Measurements from ENCODE around the gene MLH3.
"Not testable (repeated sequence)": the region's sequence is repeated elsewhere in the genome, so short reads cannot be mapped to it uniquely, and the experiment has no call there.

Gene MLH3

DNA sequence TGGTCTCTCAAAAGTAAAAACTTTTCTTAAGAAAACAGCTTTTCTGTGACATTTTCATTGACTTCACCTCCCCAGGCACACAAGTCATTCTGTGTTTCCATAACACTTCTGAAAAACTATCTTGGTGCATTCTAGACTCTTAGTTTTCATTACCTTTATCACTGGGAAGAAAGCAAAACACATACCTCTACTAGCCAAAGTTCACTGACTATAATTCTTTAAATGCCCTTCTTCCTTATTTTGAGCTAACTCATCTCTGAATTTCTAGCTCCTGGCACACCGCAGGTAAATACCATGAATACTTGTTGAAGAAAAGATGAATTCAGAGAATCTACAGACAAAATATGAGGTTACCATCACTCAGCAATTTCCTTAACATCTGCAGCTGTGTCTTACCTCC, 21.1 kb downstream of the MLH3 start:
- no peak for DNase-seq (ENCODE audit: low read depth in 2 of 3, low spot score in 2 of 3)

DNA sequence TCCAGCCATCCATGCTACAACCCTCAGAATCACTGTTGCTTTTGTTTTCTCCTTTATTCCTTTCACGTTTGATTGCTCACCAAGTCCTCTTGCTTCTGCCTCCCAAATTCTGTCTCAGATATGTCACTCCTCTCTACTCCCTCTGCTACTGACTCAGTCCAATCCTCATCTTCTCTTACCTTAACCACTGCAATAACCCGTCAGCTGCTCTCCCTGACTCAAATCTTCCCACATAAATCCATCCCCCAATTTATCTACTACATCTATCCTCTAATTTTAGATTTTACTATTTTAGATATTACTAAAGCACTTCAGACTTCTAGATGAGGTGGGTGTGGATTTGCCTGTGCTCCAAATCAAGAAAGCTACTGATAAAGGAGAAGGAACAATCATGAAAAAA, 25.4 kb downstream of the MLH3 start:
- no peak for DNase-seq (ENCODE audit: low read depth in 2 of 3, low spot score in 2 of 3)

DNA sequence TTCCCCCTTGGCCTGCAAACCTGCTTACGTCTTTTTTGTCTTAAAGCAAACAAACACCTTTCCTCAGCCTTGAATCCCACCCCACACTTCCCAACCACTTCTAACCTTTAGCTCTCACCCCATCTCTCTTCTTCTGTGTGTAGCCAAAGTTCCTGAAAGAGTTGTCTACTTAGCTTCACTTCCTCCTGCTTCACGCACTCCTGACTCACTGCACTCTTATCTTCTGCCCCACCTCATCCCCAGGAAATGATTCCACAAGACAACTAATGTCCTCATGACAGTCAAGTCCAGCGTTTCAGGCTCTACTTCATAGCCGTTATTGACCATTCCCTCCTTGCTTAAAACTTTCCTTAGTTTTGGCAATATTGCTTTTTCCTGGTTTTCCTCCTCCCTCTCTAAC, 26.2 kb downstream of the MLH3 start:
- DNase-seq (ENCODE audit: low read depth in 2 of 3, low spot score in 2 of 3), result no peak

DNA sequence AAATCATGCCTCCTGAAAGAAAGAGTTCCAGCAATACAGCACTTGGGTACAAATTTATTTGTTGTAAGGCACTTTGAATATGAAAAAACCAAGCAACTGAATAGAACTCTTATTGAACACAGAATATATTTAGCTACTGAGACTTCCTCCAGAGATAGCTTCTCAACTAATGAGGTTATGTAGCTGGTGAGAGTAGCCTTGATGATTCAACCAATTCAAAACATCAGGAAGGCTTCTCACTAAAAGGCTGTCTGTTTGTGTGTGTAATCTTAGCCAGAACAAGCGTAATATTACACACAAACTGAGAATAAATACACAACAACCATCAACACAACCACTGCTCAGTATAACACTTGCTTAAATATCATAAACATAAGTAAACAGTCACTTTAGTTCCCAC, 28.2 kb downstream of the MLH3 start:
- DNase-seq (ENCODE audit: low read depth in 2 of 3, low spot score in 2 of 3), result no peak

DNA sequence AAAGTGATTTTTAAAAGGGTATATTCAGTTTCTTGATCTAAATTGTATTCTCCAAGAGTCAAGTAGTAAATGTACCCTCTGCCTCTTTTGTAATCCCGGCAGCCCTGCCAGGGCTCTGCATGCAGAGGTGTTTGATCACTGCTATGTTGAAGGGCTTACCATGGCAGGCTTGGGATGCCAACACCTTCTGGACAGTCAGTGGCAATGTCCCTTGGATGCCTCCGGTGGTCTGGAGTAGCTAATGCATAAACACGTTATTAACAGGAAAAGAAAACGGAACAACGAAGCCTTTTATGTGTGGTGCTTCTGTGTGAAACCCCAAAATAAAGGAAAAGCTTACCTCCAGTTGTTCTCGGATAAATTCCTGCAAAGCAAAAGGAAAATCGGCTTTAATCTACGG, 28.6 kb downstream of the MLH3 start:
- no peak for DNase-seq (ENCODE audit: low read depth in 2 of 3, low spot score in 2 of 3)

DNA sequence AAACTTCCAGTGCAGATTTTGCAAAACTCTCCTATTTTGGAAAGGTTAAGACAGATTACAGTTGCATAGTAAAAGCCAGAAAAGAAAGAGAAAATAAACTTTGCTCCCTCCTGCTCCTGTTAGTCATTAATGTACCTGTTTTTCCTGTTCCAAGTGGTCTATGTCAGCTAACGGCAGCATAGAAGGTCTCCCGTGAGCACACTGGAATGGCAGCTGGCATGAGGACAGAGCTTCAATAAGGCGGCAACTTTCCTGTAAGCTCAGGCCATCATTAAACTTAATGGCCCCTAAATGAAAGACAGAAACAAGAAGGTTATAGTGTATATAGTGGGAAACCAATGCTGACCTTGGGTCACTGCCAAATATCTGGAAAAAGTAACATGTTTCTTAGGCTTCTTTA, 32.6 kb downstream of the MLH3 start:
- DNase-seq (ENCODE audit: low read depth in 2 of 3, low spot score in 2 of 3), result no peak

DNA sequence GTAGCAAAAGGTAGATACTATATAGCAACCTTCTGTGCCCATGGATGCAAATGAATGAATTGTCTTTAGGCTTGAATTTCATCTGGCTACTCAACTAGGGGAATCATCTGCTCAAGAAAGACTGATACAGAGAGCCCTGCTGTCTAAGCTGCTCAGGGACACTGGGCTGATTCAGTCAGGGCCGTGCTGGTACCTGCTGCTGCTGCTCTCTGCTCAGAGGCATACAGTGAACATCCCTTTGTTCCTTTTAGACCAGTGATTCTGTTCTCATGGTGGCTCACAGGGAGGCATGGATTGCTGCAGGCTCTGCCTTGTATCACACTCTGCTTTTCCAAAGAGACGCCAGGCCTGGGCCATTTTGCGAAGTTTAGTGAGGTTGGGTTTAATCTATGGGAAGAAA, 34.5 kb downstream of the MLH3 start:
- DNase-seq (ENCODE audit: low read depth in 2 of 3, low spot score in 2 of 3), result no peak

DNA sequence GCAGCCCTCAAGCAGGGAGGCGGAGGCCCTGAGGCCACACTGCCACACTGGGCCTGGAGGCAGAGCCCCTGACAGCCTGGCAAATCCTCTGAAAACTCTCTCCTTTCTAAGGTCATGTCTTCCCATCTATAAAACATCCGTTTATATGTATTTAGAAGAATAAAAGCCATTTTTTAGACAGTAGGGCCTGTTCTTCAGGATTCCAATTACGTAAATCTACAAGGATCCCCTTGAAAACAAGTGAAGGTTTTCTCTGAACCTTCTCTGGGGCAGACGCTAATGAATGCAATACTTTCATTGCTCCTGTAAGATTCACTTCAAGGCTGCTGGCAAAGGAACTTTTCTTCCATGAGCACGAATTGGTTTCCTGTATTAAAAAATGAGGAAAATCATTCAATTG, 35.8 kb downstream of the MLH3 start:
- DNase-seq (ENCODE audit: low read depth in 2 of 3, low spot score in 2 of 3), result no peak

DNA sequence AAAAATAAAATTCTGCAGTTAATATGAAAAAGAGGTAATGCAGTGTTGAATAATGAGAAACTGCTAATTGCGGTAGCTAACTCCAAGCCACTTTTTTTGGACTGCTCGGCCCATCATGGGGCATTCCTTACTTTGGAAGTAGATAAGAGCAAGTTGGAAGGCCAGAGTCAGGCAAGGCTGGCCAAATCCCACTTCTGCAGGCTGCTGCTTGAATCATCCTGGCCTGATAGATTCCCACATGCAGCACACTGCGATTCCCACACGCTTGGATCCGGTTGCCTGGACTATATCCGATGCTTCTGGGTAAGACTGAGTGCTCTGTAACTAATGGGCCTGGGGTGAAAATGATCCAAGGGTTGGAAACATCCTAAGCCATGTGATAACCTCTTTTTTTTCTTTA, 38.0 kb downstream of the MLH3 start:
- DNase-seq (ENCODE audit: low read depth in 2 of 3, low spot score in 2 of 3), result no peak

DNA sequence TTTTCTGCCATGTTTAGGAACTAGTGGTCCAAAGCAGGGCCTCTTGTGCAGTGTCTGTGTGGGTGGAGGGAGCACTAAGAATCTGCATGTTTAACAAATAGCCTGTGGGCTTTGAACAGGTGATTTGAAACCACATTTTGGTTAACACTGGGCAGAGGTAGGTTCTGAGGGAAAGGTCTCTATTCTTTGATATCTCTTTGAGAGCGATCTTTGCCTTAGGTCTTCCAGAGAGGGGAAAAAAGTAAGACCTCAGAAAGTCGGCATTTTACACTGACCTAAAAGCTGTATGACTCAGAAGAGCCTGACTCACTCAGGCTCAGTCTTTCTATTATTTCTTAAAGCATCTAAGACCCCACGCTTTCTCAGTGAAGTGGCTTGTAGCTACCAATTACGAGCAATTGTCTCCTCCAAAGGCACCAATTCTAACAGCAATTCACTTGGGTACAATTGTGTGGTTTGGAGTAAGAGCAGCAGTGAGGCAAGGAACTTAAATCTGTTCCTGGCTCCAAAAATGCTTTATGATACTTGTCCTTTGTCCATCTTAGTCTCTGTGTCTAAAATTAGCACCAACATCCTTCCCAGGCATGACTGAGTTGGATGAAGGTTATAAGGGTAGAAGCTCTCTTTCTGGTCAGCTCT, 39.8 kb downstream of the MLH3 start:
- no peak for DNase-seq (ENCODE audit: low read depth in 2 of 3, low spot score in 2 of 3)

DNA sequence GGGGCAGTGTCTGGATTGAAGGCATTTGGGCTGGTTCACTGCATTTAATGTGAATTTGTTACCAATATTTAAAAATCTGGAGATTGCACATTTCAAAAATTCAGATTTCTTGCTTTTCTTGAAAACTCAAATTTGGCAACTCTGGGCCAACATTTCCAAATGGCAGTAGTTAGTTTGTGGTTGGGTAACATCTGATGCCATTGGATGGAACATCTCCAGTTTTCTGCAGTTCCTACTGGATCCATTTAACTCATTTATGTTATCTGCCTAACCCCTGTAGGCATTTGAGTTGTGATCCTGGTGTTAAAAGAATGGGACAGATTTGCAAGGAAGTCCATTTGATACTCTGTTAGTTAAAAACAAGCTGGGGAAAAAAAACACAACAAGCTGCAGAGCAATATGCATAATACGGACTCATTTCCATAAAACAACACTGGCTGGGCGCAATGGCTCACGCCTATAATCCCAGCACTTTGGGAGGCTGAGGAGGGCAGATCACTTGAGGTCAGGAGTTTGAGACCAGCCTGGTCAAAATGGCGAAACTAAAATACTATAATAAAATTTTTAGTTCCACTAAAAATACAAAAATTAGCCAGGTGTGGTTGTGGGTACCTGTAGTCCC, 40.7 kb downstream of the MLH3 start:
- no peak for DNase-seq (ENCODE audit: low read depth in 2 of 3, low spot score in 2 of 3)

DNA sequence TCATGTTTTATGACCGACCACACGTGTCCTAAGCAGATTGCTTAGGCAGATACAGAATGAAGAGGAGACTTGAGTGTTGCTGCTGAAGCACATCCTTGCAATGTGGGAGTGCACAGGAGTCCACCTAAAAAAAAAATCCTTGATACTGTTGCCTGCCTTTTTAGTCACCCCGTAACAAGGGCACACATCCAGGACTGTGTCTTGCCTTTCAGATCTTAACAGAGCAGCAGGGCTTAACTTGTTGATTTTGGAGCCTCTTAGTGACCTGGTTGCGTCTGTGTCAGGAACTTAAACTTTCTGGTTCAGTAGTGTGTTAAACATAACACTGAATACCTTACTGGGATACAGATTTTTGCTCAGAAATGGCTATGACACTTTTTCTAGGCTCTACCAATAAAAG, 42.1 kb downstream of the MLH3 start:
- DNase-seq (ENCODE audit: low read depth in 2 of 3, low spot score in 2 of 3), result no peak

DNA sequence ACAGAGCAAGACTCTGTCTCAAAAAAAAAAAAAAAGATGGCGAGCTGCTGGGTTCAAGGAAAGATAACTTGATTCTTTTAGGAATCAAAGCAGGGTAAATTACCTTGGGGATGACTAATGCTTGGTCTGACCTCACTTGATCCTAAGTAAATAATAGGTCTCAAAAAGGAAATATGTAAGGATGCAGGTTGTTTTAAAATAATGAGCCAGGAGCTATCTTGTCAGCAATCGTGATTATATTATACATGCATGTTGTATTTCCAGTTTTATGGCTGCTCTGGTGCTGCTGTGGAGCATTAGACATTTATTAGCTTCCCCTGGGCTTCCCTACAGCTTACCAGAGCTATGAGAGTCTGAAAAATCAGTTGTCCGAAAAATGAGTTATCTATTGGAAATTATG, 45.9 kb downstream of the MLH3 start:
- no peak for DNase-seq (ENCODE audit: low read depth in 2 of 3, low spot score in 2 of 3)

DNA sequence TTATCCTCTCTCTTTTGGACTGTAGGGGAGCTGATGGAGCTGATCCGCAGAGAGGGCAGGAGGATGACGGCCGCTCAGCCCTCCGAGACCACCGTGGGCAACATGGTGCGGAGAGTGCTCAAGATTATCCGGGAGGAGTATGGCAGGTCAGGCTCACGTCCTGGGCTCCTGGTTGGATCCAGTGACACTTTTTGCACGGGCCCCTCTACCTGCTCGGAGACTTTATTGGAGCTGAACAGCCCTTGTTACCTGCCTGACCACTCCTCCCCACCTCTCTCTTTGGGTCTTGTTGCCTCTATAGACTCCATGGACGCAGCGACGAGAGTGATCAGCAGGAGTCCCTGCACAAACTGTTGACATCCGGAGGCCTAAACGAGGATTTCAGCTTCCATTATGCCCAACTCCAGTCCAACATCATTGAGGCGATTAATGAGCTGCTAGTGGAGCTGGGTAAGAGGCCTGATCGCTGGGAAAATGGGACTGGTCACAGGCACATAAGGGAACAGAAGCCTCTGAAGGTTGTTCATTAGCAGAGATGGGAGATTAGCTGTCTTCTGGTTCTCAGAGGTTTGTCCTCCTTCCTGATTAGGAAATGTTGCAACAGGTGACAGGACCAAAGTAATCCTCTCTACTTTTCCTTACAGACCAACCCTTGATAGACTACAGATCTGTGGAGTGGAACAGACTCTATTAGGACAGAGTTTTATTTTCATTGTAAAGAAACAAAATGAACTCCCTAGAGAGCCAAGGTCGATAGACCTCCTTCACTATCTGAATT, 47.8 kb downstream of the MLH3 start:
- DNase-seq (ENCODE audit: low read depth in 2 of 3, low spot score in 2 of 3), result no peak

DNA sequence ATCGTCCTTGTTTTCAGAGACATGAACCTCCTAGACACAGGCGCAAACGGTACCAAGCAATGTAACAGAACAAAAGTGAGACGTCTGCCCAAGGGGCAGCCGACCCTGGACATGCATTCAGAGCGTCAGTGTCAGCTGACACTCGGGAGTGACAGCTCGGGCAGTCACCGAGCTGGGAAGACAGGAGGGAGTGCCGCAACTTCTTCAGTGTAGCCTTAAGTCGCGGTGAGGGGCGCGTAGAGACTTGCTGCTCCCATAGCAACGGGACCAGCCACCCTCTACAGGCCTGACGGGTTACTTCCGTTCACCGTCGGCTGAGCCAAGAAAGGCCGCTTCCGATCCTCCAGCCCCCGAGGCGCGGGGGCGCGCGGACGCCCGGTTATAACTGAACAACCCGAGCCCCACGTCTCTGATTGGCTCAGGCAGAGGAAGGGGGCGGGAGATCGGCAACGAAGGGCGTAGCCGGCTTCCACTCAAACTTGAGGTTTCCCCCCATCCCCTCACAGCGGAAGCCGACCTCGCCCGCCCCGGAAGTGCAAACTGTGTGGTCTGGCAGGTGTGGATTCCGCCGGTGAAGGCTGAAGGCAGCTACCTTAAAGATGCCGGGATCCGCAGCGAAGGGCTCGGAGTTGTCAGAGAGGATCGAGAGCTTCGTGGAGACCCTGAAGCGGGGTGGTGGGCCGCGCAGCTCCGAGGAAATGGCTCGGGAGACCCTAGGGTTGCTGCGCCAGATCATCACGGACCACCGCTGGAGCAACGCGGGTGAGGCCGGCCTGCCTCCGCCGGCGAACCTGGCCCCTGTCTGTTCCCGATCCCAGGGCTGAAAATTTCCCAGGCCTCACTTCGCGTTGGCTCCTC, 48.6 kb downstream of the MLH3 start, which contains the start of gene EIF2B2:
TSS of gene EIF2B2 (plus strand) at position 530 of the 858 bp plus-strand sequence. CDS start at position 600, 70 bp downstream.
- peak; percentile 95 to 96 (median 96) for DNase-seq (ENCODE audit: low read depth in 2 of 3, low spot score in 2 of 3)

DNA sequence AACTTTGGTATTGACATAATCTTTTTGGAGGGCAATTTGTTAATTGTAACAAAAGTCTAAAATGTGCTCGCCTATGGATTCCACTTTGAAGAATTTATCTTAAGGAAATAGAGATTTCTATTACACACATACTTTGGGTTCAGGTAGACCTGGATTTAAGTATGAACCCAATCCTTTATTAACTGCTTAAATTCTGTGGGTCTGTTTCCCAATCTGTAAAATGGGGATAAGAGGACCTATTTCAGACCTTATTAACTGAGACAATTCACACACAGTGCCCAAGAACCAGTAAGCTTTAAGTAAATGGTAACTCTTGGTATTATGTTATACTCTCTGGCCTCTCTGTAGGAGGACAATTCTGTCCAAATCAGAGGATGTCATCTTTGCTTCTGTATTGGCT, 49.4 kb downstream of the MLH3 start:
- no peak for DNase-seq (ENCODE audit: low read depth in 2 of 3, low spot score in 2 of 3)

DNA sequence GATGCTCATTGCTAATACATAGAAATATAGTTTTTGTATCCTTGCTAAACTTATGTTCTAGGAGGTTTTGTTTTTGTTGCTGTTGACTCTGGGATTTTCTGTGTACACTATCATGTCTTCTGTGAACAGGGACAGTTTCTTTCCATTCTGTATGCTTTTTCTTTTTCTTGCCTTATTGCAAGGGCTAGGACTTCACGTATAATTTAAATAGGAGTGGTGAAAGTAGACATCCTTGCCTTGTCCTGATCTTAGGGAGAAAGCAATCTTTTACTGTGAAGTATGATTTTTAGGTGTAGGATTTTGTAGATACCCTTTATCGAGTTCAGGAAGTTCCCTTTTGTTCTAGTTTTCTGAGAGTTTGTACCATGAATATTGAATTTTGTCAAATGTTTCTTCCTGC, 50.0 kb downstream of the MLH3 start:
- no peak for DNase-seq (ENCODE audit: low read depth in 2 of 3, low spot score in 2 of 3)

DNA sequence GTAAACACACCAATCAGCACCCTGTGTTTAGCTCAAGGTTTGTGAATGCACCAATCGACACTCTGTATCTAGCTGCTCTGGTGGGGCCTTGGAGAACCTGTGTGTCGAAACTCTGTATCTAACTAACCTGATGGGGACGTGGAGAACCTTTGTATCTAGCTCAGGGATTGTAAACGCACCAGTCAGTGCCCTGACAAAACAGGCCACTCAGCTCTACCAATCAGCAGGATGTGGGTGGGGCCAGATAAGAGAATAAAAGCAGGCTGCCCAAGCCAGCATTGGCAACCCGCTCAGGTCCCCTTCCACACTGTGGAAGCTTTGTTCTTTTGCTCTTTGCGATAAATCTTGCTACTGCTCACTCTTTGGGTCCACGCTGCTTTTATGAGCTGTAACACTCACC, 55.5 kb downstream of the MLH3 start:
- not testable (repeated sequence) for DNase-seq (ENCODE audit: low read depth in 2 of 3, low spot score in 2 of 3)

DNA sequence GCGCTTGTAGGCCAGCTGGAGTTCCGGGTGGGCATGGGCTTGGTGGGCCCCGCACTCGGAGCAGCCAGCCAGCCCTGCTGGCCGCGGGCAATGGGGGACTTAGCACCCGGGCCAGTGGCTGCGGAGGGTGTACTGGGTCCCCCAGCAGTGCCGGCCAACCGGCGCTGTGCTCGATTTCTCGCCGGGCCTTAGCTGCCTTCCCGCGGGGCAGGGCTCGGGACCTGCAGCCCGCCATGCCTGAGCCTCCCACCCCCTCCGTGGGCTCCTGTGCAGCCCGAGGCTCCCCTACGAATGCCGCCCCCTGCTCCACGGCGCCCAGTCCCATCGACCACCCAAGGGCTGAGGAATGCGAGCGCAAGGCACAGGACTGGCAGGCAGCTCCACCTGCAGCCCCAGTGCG, 57.1 kb downstream of the MLH3 start:
- DNase-seq (ENCODE audit: low read depth in 2 of 3, low spot score in 2 of 3), result not testable (repeated sequence)

DNA sequence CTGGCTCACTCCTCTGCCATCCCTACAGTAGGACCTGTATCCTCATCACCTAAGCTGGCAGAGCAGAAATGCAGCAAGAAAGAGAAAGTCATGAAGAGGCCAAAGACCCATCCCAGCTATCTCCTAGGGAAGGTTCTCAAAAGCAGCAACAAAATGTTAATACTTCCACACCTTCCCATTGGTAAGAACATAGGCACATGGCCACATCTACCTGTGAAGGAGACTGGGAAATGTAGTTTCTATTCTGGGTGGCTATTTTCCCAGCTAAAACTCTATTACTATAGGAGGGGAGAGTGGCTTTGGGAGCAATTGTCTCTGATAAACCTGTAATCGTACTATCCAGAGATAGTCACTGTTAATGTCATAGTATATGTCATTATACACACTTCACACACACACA, 62.3 kb downstream of the MLH3 start:
- DNase-seq (ENCODE audit: low read depth in 2 of 3, low spot score in 2 of 3), result no peak

DNA sequence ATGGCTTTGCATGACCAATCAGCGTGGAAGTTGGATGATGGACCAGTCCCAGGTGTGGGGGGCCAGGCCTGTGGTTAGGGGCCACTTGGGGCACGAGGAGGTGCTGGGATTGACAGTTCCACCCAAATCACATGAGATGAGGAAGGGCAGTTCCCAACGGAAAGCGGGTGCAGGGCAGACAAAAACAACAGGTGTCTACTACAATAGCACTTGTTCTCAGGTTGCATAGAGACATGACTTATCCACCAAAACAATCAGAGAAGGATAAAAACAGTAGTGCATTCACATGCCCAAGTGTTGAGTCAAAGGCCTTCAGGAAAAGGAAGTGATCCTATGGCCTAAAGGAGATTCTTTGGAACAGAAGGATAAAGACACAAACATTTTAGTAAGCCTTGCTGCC, 63.1 kb downstream of the MLH3 start:
- DNase-seq (ENCODE audit: low read depth in 2 of 3, low spot score in 2 of 3), result no peak

DNA sequence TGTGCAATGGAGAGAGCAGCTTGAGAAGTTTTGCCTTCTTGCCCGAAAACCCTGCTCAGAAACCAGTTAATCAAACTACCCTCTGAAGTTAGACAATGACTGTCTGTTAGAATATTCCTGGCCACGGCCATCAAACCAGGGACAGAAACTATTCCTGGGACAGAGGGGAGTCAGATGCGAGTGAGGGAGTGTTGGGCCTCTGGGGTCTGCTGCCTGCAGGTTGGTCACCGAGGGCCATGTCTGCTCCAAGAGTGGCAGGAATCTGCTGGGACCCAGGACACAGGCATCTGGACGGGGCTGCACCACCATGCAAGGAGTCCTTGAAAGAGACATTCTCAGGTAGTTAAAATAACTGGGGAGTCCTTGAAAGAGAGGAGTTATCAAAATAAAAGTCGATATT, 65.5 kb downstream of the MLH3 start:
- no peak for DNase-seq (ENCODE audit: low read depth in 2 of 3, low spot score in 2 of 3)
